Measurements from ENCODE around the gene PRAC1.

The PRAC1 gene

DNA sequence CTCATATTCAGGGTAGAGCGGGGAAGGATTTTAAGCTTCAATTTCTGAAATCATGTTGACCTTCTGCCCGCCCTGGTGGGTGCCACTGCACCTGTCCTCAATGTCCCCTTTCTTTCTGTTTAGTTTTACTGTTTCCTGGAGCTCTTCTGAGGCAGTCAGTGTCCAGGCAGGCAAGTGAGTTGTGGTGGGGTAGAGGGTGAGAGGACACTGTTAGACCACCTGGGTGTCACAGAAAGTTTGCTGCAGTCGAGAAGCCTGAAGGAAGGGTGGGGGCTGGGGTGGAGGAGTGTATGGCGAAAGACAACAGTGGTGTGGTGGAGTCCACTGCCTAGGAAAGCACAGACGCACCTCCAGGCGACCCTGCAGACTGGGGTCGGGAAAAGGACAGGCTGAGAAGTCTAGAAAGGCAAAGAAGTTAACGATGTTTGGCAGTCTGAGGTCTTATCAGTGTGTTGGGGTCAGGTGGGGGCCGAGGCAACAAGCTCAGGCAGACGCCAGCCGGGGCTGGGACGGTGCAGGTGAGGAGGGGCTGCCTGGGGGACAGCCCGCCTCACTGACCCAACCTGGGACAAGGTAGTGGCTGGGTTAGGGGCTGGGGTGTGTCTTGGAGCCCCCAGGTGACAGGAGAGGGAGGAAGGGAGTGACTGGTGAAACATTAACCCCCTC lies 29.5 kb upstream of the PRAC1 start:
- Histone ChIP-seq H3K36me3 (replicated peaks; ENCODE audit: insufficient read depth, low read length) (no peaks in the 10 kb centered on the region), H3K4me1 (ENCODE audit: low read length) (no peaks in the 10 kb centered on the region), H3K4me3 (ENCODE audit: low read length) (no peak overlapping the region), H3K9me2 (replicated peaks; ENCODE audit: insufficient read depth, low read length) (no peaks in the 10 kb centered on the region), H3K27me3 (replicated peaks; ENCODE audit: insufficient read depth, low read length) (peaks cover 97% of the 10 kb centered on the region), H3K9me3 (replicated peaks; ENCODE audit: insufficient read depth, low read length) (no peaks in the 10 kb centered on the region), H3K27ac (ENCODE audit: low read length) (no peak overlapping the region), H3K79me2 (ENCODE audit: low read length) (no peaks in the 10 kb centered on the region), H4K20me1 (ENCODE audit: insufficient read depth, low read length) (no peaks in the 10 kb centered on the region), H3K4me2 (ENCODE audit: low read depth, low read length) (no peak overlapping the region), H2AFZ (ENCODE audit: low read length) (no peak overlapping the region), H3K9ac (ENCODE audit: low read length) (no peak overlapping the region), H3F3A (ENCODE audit: insufficient read depth, low read length) (no peaks in the 10 kb centered on the region)
- DNase-seq = no peak
- TF ChIP-seq EZH2phosphoT487 (IDR thresholded peaks at IDR 0.05; ENCODE audit: low read length) (no peak), EZH2 (optimal IDR thresholded peaks at IDR 0.05; ENCODE audit: low read depth, low read length) (no peak), CTCF (IDR thresholded peaks at IDR 0.05; ENCODE audit: low read length) (no peak)

DNA sequence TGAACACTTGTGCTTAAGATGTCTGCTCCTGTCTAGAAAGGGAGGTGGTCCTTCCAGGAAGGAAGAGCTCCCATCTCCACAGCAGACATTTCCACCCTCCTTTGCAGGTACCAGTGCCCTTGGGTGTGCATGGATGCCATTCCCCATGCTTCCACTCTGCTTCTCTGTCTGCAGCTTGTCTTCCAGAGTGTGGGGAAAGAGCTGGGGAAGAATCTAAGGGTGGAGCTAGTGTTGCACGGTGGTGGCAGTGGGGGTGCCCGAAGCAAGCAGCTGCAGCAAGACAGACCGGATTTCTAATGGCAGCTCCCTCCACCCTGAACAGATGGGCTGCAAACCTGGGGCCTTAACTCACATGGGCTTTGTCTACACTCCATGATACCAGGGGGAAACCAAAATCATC lies 28.9 kb upstream of the PRAC1 start:
- H3K9ac ChIP-seq (ENCODE audit: low read length) = no peak overlapping the region
- H3K4me3 ChIP-seq (ENCODE audit: low read length) = no peak overlapping the region
- H3K27ac ChIP-seq (ENCODE audit: low read length) = no peak overlapping the region
- DNase-seq = no peak
- no peaks in the 10 kb centered on the region for H4K20me1 ChIP-seq (ENCODE audit: insufficient read depth, low read length)
- no peaks in the 10 kb centered on the region for H3F3A ChIP-seq (ENCODE audit: insufficient read depth, low read length)
- no peak overlapping the region for H3K4me2 ChIP-seq (ENCODE audit: low read depth, low read length)
- no peaks in the 10 kb centered on the region for H3K36me3 ChIP-seq (replicated peaks; ENCODE audit: insufficient read depth, low read length)
- H3K4me1 ChIP-seq (ENCODE audit: low read length) = no peaks in the 10 kb centered on the region
- no peak for TF ChIP-seq EZH2 (optimal IDR thresholded peaks at IDR 0.05; ENCODE audit: low read depth, low read length)
- TF ChIP-seq CTCF (IDR thresholded peaks at IDR 0.05; ENCODE audit: low read length) = no peak
- no peak for TF ChIP-seq EZH2phosphoT487 (IDR thresholded peaks at IDR 0.05; ENCODE audit: low read length)
- no peaks in the 10 kb centered on the region for H3K9me2 ChIP-seq (replicated peaks; ENCODE audit: insufficient read depth, low read length)
- no peaks in the 10 kb centered on the region for H3K79me2 ChIP-seq (ENCODE audit: low read length)
- H3K27me3 ChIP-seq (replicated peaks; ENCODE audit: insufficient read depth, low read length) = peaks cover 100% of the 10 kb centered on the region
- H3K9me3 ChIP-seq (replicated peaks; ENCODE audit: insufficient read depth, low read length) = no peaks in the 10 kb centered on the region
- H2AFZ ChIP-seq (ENCODE audit: low read length) = no peak overlapping the region

GRCh38 chr17:48749621-48750553 lies 27.6 kb upstream of the PRAC1 start:
- Histone ChIP-seq H3K4me2 (ENCODE audit: low read depth, low read length) (no peak overlapping the region), H3K36me3 (replicated peaks; ENCODE audit: insufficient read depth, low read length) (no peaks in the 10 kb centered on the region), H2AFZ (ENCODE audit: low read length) (no peak overlapping the region), H3K27ac (ENCODE audit: low read length) (no peak overlapping the region), H3F3A (ENCODE audit: insufficient read depth, low read length) (no peaks in the 10 kb centered on the region), H3K9ac (ENCODE audit: low read length) (no peak overlapping the region), H3K9me3 (replicated peaks; ENCODE audit: insufficient read depth, low read length) (no peaks in the 10 kb centered on the region), H3K4me3 (ENCODE audit: low read length) (no peak overlapping the region), H3K27me3 (replicated peaks; ENCODE audit: insufficient read depth, low read length) (peaks cover 100% of the 10 kb centered on the region), H3K9me2 (replicated peaks; ENCODE audit: insufficient read depth, low read length) (no peaks in the 10 kb centered on the region), H4K20me1 (ENCODE audit: insufficient read depth, low read length) (no peaks in the 10 kb centered on the region), H3K79me2 (ENCODE audit: low read length) (no peaks in the 10 kb centered on the region), H3K4me1 (ENCODE audit: low read length) (no peaks in the 10 kb centered on the region)
- TF ChIP-seq EZH2phosphoT487 (IDR thresholded peaks at IDR 0.05; ENCODE audit: low read length) = no peak
- DNase-seq = no peak
